OCI-M2 (cell line): Measurements from ENCODE around the gene CCDC88B.

Source experiments
- DNase-seq: peaks from one replicate; lab custom pipeline; 2025; ENCODE audit not compliant: unreplicated experiment; lab: John Stamatoyannopoulos, UW

CCDC88B gene

GRCh38 chr11:64342869-64343745 lies 3.1 kb downstream of the CCDC88B start:
- no peak for DNase-seq

GRCh38 chr11:64343767-64344559 lies 4.0 kb downstream of the CCDC88B start:
- DNase-seq = no peak

- no peak for DNase-seq
These were observed 4.8 kb downstream of the CCDC88B start for GRCh38 chr11:64344787-64345186.

GRCh38 chr11:64347193-64347867 lies 7.3 kb downstream of the CCDC88B start:
- DNase-seq = no peak

GRCh38 chr11:64348383-64349024 lies 8.5 kb downstream of the CCDC88B start:
- no peak for DNase-seq

- DNase-seq = no peak
These were observed 9.0 kb downstream of the CCDC88B start for GRCh38 chr11:64349025-64349387.

- no peak for DNase-seq
These were observed 9.4 kb downstream of the CCDC88B start for GRCh38 chr11:64349404-64349803.

- no peak for DNase-seq
These were observed 11.2 kb downstream of the CCDC88B start for GRCh38 chr11:64351136-64351631.

- DNase-seq = no peak
These were observed 12.3 kb downstream of the CCDC88B start for GRCh38 chr11:64352099-64352994.

- no peak for DNase-seq
These were observed 13.2 kb downstream of the CCDC88B start for GRCh38 chr11:64352995-64353714.

- no peak for DNase-seq
These were observed 13.9 kb downstream of the CCDC88B start for GRCh38 chr11:64353715-64354506.

GRCh38 chr11:64355078-64355940 lies 15.3 kb downstream of the CCDC88B start:
- no peak for DNase-seq

GRCh38 chr11:64356498-64357411 lies 16.8 kb downstream of the CCDC88B start:
- DNase-seq = no peak

GRCh38 chr11:64357446-64357845 lies 17.4 kb downstream of the CCDC88B start:
- no peak for DNase-seq

GRCh38 chr11:64357904-64358535 lies 18.0 kb downstream of the CCDC88B start:
- no peak for DNase-seq

- no peak for DNase-seq
These were observed 18.5 kb downstream of the CCDC88B start for GRCh38 chr11:64358536-64358906.
